Right lobe of liver (tissue), 6 donors: ENCODE results near the gene SLX4IP. TPM values are rescaled to one million over a fixed set of nuclear protein-coding genes. Genes with fewer than 3 reads are reported as not detected.
A peak's percentile ranks its signal among the peaks of the same experiment; 100 is the strongest.
"Not testable (repeated sequence)": the region's sequence is repeated elsewhere in the genome, so short reads cannot be mapped to it uniquely, and the experiment has no call there.

Experiments
- ATAC-seq, 4 donors: fragments of 200-7000 bp; cut with Tn5 transposase; one replicate each; pipeline ENCODE4 v1.9.1; 2020; ENCODE audit warnings: mild to moderate bottlenecking in 4 of 4, moderate library complexity in 4 of 4
- DNase-seq, 3 donors: peaks; one replicate each; pipeline ENCODE4 v3.0.0-alpha.2; 2020
- H3K27ac ChIP-seq, 3 donors: fragments of 200-600 bp; one replicate each; pipeline ENCODE4 v1.8.0; 2022
- H3K27me3 ChIP-seq, 2 donors: fragments of 200-600 bp; one replicate each; pipeline ENCODE4 v1.8.0; 2022
- H3K36me3 ChIP-seq, 4 donors: fragments of 200-600 bp; sonication (generic) in 1 of 4; one replicate each; pipeline versions ENCODE4 v1.5.1 to v1.8.0; 2017 to 2022; ENCODE audit warnings: control low read depth in 1 of 4
- H3K4me1 ChIP-seq, 4 donors: fragments of 200-600 bp; sonication (generic) in 1 of 4; one replicate each; pipeline versions ENCODE4 v1.5.1 to v1.8.0; 2017 to 2022; ENCODE audit warnings: control low read depth in 1 of 4
- H3K4me3 ChIP-seq, 3 donors: fragments of 200-600 bp; one replicate each; pipeline ENCODE4 v1.8.0; 2022
- H3K9me3 ChIP-seq, 4 donors: fragments of 200-600 bp; sonication (generic) in 1 of 4; one replicate each; pipeline versions ENCODE4 v1.5.1 to v1.8.0; 2017 to 2022; ENCODE audit warnings: control low read depth in 1 of 4
- CTCF ChIP-seq, 4 donors: fragments of 200-600 bp in 3 of 4; fragments of 450-650 bp in 1 of 4; IDR thresholded peaks; one replicate each; pipeline versions ENCODE4 v1.5.1 to v1.8.0; 2016 to 2022; ENCODE audit warnings: antibody characterized with exemption in 4 of 4, mild to moderate bottlenecking in 2 of 4
- POLR2A ChIP-seq: fragments of 450-650 bp; IDR thresholded peaks from one replicate; pipeline ENCODE4 v1.6.1; 2017; ENCODE audit warnings: antibody characterized with exemption, mild to moderate bottlenecking
- WGBS: methylation state at CpG from one replicate; pipeline ENCODE4 v1.1.6; 2018; ENCODE audit warnings: low coverage, low lambda C conversion rate; ENCODE audit not compliant: insufficient coverage; ENCODE audit errors: missing lambda C conversion rate; 5-methylcytosine and 5-hydroxymethylcytosine counted together
- intact Hi-C, 2 donors: fragments of 100-400 bp; cut with DNase I; formaldehyde crosslinking; loops; one replicate each; pipeline versions ENCODE4 v1.11.2 to v1.14.1; 2022
- total RNA-seq, 6 experiments: library from RNA; depleted of rRNA in 2 of 6; stranded (reverse); fragments of >200 nt in 2 of 6; fragmentation: NEBNext Ultra II Directional in 3 of 6; extraction: Animal tissue kit (Norgen Biotek cat#: 25700) in 3 of 6; gene quantifications; one replicate each; pipeline versions ENCODE4 v1.1.0 to v1.2.4, GENCODE V29; 2016 to 2023
- donor health status: DM: no; HTN: yes; CAD: no.
- donor health status: DM: no; HTN: no; CAD: no.
- donor health status: DM: no; HTN: no; CAD: no.
- donor health status: DM: no; HTN: yes; CAD: no.
- donor health status: DM: no; HTN: yes; CAD: no.

The SLX4IP gene
- total RNA-seq, 6 experiments from 2014 or later, result 2.0 to 4.0 (median 3.5) TPM

GRCh38 chr20:10605547-10606195, 170.6 kb downstream of the SLX4IP start:
- Histone ChIP-seq H3K27me3 (no peaks in the 10 kb centered on the region), H3K36me3 (no peaks in the 10 kb centered on the region), H3K4me1 (no peaks in the 10 kb centered on the region), H3K4me3 (no peak overlapping the region), H3K9me3 (no peaks in the 10 kb centered on the region), H3K27ac (no peak overlapping the region)
- intact Hi-C loops, result no loop called here
- TF ChIP-seq POLR2A, result no peak
- no peak for TF ChIP-seq CTCF (IDR thresholded peaks at IDR 0.05)
- ATAC-seq (no peak), DNase-seq (no peak)
- WGBS, result 97% methylated on average over 3 of the region's 3 CpGs

GRCh38 chr20:10609276-10609675, 174.2 kb downstream of the SLX4IP start:
- no peak for ATAC-seq
- Histone ChIP-seq H3K4me3 (no peak overlapping the region), H3K9me3 (no peaks in the 10 kb centered on the region), H3K4me1 (no peaks in the 10 kb centered on the region), H3K27me3 (no peaks in the 10 kb centered on the region), H3K27ac (peak overlapping the region in 1 of 3 donors; percentile 56), H3K36me3 (no peaks in the 10 kb centered on the region)
- WGBS, result 100% methylated on average over 1 of the region's 2 CpGs
- intact Hi-C loops, result no loop called here
- no peak for TF ChIP-seq POLR2A
- TF ChIP-seq CTCF (IDR thresholded peaks at IDR 0.05), result no peak
- no peak for DNase-seq

DNA sequence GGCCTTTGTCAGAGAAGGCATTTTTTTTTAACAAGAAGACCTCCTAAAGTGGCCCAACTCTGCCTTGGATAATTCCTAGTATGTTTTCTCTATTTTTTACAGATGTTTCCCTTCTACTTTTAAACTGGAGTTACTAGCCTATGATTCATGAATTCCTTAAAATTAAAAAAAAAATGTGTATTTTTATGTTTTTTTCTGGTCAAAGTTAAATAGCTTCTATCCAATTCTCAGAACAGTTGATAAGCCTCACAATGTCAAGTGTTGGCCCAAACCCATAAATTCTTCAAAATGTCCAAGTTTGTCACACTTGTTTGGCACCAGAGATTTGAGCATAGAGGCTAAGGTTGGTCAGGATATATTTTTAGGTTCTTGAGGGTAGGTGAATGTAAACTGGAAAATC, 174.7 kb downstream of the SLX4IP start:
- Histone ChIP-seq H3K27me3 (no peaks in the 10 kb centered on the region), H3K36me3 (no peaks in the 10 kb centered on the region), H3K9me3 (no peaks in the 10 kb centered on the region), H3K27ac (peak overlapping the region in 1 of 3 donors; percentile 56), H3K4me3 (no peak overlapping the region), H3K4me1 (no peaks in the 10 kb centered on the region)
- intact Hi-C loops, result no loop called here
- no peak for ATAC-seq
- TF ChIP-seq POLR2A (no peak), CTCF (IDR thresholded peaks at IDR 0.05) (no peak)
- DNase-seq, result no peak

GRCh38 chr20:10610251-10610650, 175.1 kb downstream of the SLX4IP start:
- Histone ChIP-seq H3K27ac (peak overlapping the region in 1 of 3 donors; percentile 8), H3K9me3 (no peaks in the 10 kb centered on the region), H3K36me3 (no peaks in the 10 kb centered on the region), H3K4me3 (no peak overlapping the region), H3K27me3 (no peaks in the 10 kb centered on the region), H3K4me1 (no peaks in the 10 kb centered on the region)
- DNase-seq, result no peak
- TF ChIP-seq POLR2A (no peak), CTCF (IDR thresholded peaks at IDR 0.05) (no peak)
- ATAC-seq, result no peak
- WGBS, result 79% methylated on average over 3 of the region's 5 CpGs
- intact Hi-C loops, result no loop called here

DNA sequence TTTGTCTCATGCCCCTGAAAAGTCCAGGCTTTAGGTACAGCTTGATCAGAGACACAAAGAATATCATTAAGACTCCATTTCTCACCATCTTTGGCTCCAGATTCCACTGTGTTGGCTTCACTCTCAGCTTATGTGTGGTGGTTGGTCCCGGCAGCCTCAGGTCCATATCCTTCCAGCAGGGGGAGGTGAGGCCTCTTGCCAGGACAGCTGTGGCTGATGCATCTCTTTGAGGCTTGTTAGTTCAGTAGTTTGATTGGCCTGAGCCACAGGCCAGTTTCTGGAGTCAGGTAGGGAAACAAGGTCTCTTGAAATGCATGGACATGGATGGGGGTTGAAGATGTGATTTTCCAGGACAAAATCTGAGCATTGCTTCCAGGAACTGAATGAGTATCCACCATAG, 176.3 kb downstream of the SLX4IP start:
- intact Hi-C loops, result no loop called here
- ATAC-seq, result peak in 2 of 4 donors; percentile 40 to 49
- Histone ChIP-seq H3K27ac (no peak overlapping the region), H3K36me3 (no peaks in the 10 kb centered on the region), H3K27me3 (no peaks in the 10 kb centered on the region), H3K4me3 (no peak overlapping the region), H3K4me1 (no peaks in the 10 kb centered on the region), H3K9me3 (no peaks in the 10 kb centered on the region)
- peak in 1 of 3 donors; percentile 29 for DNase-seq
- TF ChIP-seq POLR2A, result no peak
- TF ChIP-seq CTCF (IDR thresholded peaks at IDR 0.05), result peak in 3 of 4 donors; percentile 19 to 31 (median 27)
- WGBS, result no CpG with 5 or more reads among the region's 1 CpG

- DNase-seq, intact Hi-C loops: not testable (repeated sequence)
- WGBS, result 93% methylated on average over 5 of the region's 5 CpGs
Measured at GRCh38 chr20:10613426-10613825, 178.3 kb downstream of the SLX4IP start.

More at GRCh38 chr20:10613426-10613825, 178.3 kb downstream of the SLX4IP start:
- H3K4me3 ChIP-seq, H3K27ac ChIP-seq, ATAC-seq, H3K36me3 ChIP-seq, H3K4me1 ChIP-seq, H3K27me3 ChIP-seq, H3K9me3 ChIP-seq: not testable (repeated sequence)
